ENCODE data around the gene P3R3URF.

- TF ChIP-seq PPARA (CRISPR knock-in tag; IDR thresholded peaks at IDR 0.05; ENCODE audit: borderline replicate concordance): no peak
- no peak for TF ChIP-seq SNAI2 (CRISPR knock-in tag; IDR thresholded peaks at IDR 0.05)
- no peak for TF ChIP-seq TCF4 (CRISPR knock-in tag; IDR thresholded peaks at IDR 0.05; ENCODE audit: borderline replicate concordance)
- no peak for TF ChIP-seq POU6F1 (CRISPR knock-in tag; IDR thresholded peaks at IDR 0.05; ENCODE audit: borderline replicate concordance, low read depth)
- no peak for TF ChIP-seq RARB (CRISPR knock-in tag; IDR thresholded peaks at IDR 0.05)
- TF ChIP-seq ISL1 (CRISPR knock-in tag; IDR thresholded peaks at IDR 0.05): no peak
- TF ChIP-seq ZNF8 (CRISPR knock-in tag; IDR thresholded peaks at IDR 0.05): no peak
- TF ChIP-seq CSRNP3 (CRISPR knock-in tag; IDR thresholded peaks at IDR 0.05): no peak
- TF ChIP-seq CSDC2 (CRISPR knock-in tag; IDR thresholded peaks at IDR 0.05): no peak
Observed at GRCh38 chr1:46157916-46158311, 18.4 kb downstream of the P3R3URF start.

Data from SK-N-SH treated with all-trans-retinoic acid at 6 μM for 48 hours (cell line).